Fibroblast of villous mesenchyme (primary cell): ENCODE data around the gene LRTM2. TPM values are rescaled to one million over a fixed set of nuclear protein-coding genes. Genes with fewer than 3 reads are reported as not detected.

Experiments used
- DNase-seq: peaks from one replicate; pipeline ENCODE4 v3.0.0-alpha.2; 2010; ENCODE audit warnings: low read depth
- H3K4me3 ChIP-seq: 2 replicates; pipeline ENCODE4 v1.5.1; 2011; ENCODE audit warnings: low read depth, mild to moderate bottlenecking, low read length
- CTCF ChIP-seq: IDR thresholded peaks from 2 replicates; pipeline ENCODE4 v1.5.1; 2012; ENCODE audit warnings: low read depth, mild to moderate bottlenecking, low read length; ENCODE audit not compliant: insufficient read depth
- total RNA-seq: library from RNA; depleted of rRNA; stranded (reverse); fragments of >200 nt; gene quantifications from 2 replicates; pipeline ENCODE4 v1.2.3, GENCODE V29; 2012

Gene LRTM2
- total RNA-seq, result not detected in 2 replicates

- no peak for DNase-seq
- H3K4me3 ChIP-seq, result no peak within 1 kb of the TSS
- no peak for TF ChIP-seq CTCF
These were observed at the start of gene LRTM2 for GRCh38 chr12:1820191-1820895. Gene LRTM2 (plus strand): TSS chr12:1820565. CDS start chr12:1828149, 7,584 bp downstream.

- H3K4me3 ChIP-seq, result no peak overlapping the region
- TF ChIP-seq CTCF, result no peak
- peak; percentile 57 for DNase-seq
These were observed 46.3 kb upstream of the LRTM2 start for GRCh38 chr12:1773937-1774655.

GRCh38 chr12:1776170-1776921 is 44.0 kb upstream of the LRTM2 start:
- H3K4me3 ChIP-seq, result no peak overlapping the region
- peak; percentile 43 for DNase-seq
- no peak for TF ChIP-seq CTCF

- H3K4me3 ChIP-seq, result no peak overlapping the region
- no peak for TF ChIP-seq CTCF
- peak; percentile 71 for DNase-seq
These were observed 42.6 kb upstream of the LRTM2 start for GRCh38 chr12:1777798-1778197.

GRCh38 chr12:1778911-1779310 is 41.5 kb upstream of the LRTM2 start:
- no peak for DNase-seq
- no peak for TF ChIP-seq CTCF
- no peak overlapping the region for H3K4me3 ChIP-seq

GRCh38 chr12:1779783-1780182 is 40.6 kb upstream of the LRTM2 start:
- DNase-seq, result no peak
- no peak for TF ChIP-seq CTCF
- no peak overlapping the region for H3K4me3 ChIP-seq
